ENCODE measurements around the gene C10orf53.

C10orf53 gene

GRCh38 chr10:49679480-49679893, at the start of gene C10orf53:
Gene C10orf53 (plus strand): TSS chr10:49679651. CDS start chr10:49679698, 47 bp downstream.
- DNase-seq = peak in 1 of 2 experiments; percentile 27

- no peak for DNase-seq
These were observed 47.5 kb upstream of the C10orf53 start for GRCh38 chr10:49631975-49632374.

GRCh38 chr10:49632406-49633317, 46.8 kb upstream of the C10orf53 start:
- no peak for DNase-seq

GRCh38 chr10:49633327-49634068, 46.0 kb upstream of the C10orf53 start:
- no peak for DNase-seq

GRCh38 chr10:49634069-49634660, 45.3 kb upstream of the C10orf53 start:
- DNase-seq = no peak

GRCh38 chr10:49642311-49642710, 37.1 kb upstream of the C10orf53 start:
- no peak for DNase-seq

- no peak for DNase-seq
These were observed 36.0 kb upstream of the C10orf53 start for GRCh38 chr10:49643241-49644034.

- DNase-seq = no peak
These were observed 35.3 kb upstream of the C10orf53 start for GRCh38 chr10:49644035-49644646.

- DNase-seq = no peak
These were observed 34.0 kb upstream of the C10orf53 start for GRCh38 chr10:49645417-49645816.

GRCh38 chr10:49645871-49646870, 33.3 kb upstream of the C10orf53 start:
- no peak for DNase-seq

- DNase-seq = no peak
These were observed 31.9 kb upstream of the C10orf53 start for GRCh38 chr10:49647554-49647953.

- DNase-seq = no peak
These were observed 31.3 kb upstream of the C10orf53 start for GRCh38 chr10:49647985-49648795.

GRCh38 chr10:49649294-49649693, 30.2 kb upstream of the C10orf53 start:
- no peak for DNase-seq

GRCh38 chr10:49649936-49650723, 29.3 kb upstream of the C10orf53 start:
- DNase-seq = no peak

- DNase-seq = no peak
These were observed 28.8 kb upstream of the C10orf53 start for GRCh38 chr10:49650724-49651034.

GRCh38 chr10:49651039-49651835, 28.2 kb upstream of the C10orf53 start:
- no peak for DNase-seq

- DNase-seq = no peak
These were observed 27.5 kb upstream of the C10orf53 start for GRCh38 chr10:49651917-49652316.
